Hepatocyte (in vitro differentiated cells): ENCODE data around the gene CSF1R. TPM values are rescaled to one million over a fixed set of nuclear protein-coding genes. Genes with fewer than 3 reads are reported as not detected.

Experiments used
- DNase-seq: peaks from one replicate; pipeline ENCODE4 v3.0.0-alpha.2; 2016; ENCODE audit warnings: low spot score
- H2AFZ ChIP-seq: fragments of 200-600 bp; sonication (generic); 2 replicates; pipeline ENCODE4 v1.6.0; 2016; ENCODE audit warnings: antibody characterized with exemption, mild to moderate bottlenecking
- H3K27ac ChIP-seq: fragments of 200-600 bp; sonication (generic); 2 replicates; pipeline ENCODE4 v1.5.1; 2016; ENCODE audit warnings: mild to moderate bottlenecking
- H3K27me3 ChIP-seq: fragments of 200-600 bp; sonication (generic); 2 replicates; pipeline ENCODE4 v1.6.1; 2016
- H3K36me3 ChIP-seq: fragments of 200-600 bp; sonication (generic); replicated peaks from 2 replicates; pipeline ENCODE4 v1.5.1; 2016; ENCODE audit warnings: low read depth; ENCODE audit not compliant: insufficient read depth
- H3K4me1 ChIP-seq: fragments of 200-600 bp; sonication (generic); 2 replicates; pipeline ENCODE4 v1.5.1; 2016; ENCODE audit warnings: mild to moderate bottlenecking, moderate library complexity; ENCODE audit not compliant: insufficient read depth
- H3K4me2 ChIP-seq: fragments of 200-600 bp; sonication (generic); 2 replicates; pipeline ENCODE4 v1.6.0; 2016
- H3K4me3 ChIP-seq: fragments of 200-600 bp; sonication (generic); 2 replicates; pipeline ENCODE4 v1.5.1; 2016; ENCODE audit warnings: mild to moderate bottlenecking
- H3K79me2 ChIP-seq: fragments of 200-600 bp; sonication (generic); 2 replicates; pipeline ENCODE4 v1.6.0; 2017; ENCODE audit warnings: mild to moderate bottlenecking
- H3K9me2 ChIP-seq: fragments of 200-600 bp; sonication (generic); replicated peaks from 2 replicates; pipeline ENCODE4 v1.6.0; 2017; ENCODE audit warnings: mild to moderate bottlenecking; ENCODE audit not compliant: insufficient read depth
- H3K9me3 ChIP-seq: fragments of 200-600 bp; sonication (generic); 2 replicates; pipeline ENCODE4 v1.5.1; 2016; ENCODE audit warnings: low read depth, mild to moderate bottlenecking
- H4K20me1 ChIP-seq: fragments of 200-600 bp; sonication (generic); 2 replicates; pipeline ENCODE4 v1.6.0; 2016; ENCODE audit warnings: mild to moderate bottlenecking; ENCODE audit not compliant: insufficient read depth, poor library complexity, severe bottlenecking
- EZH2 ChIP-seq: fragments of 200-600 bp; sonication (generic); IDR thresholded peaks from 2 replicates; pipeline ENCODE4 v1.6.1; 2016; ENCODE audit warnings: antibody characterized with exemption, mild to moderate bottlenecking, borderline replicate concordance
- EZH2phosphoT487 ChIP-seq: fragments of 200-600 bp; sonication (generic); IDR thresholded peaks from one replicate; pipeline ENCODE4 v1.6.1; 2018; ENCODE audit warnings: antibody characterized with exemption, mild to moderate bottlenecking, low read depth, moderate library complexity; ENCODE audit not compliant: unreplicated experiment, severe bottlenecking
- WGBS: methylation state at CpG from one replicate; pipeline ENCODE4 v1.1.6; 2016; ENCODE audit warnings: low lambda C conversion rate; ENCODE audit errors: missing lambda C conversion rate; 5-methylcytosine and 5-hydroxymethylcytosine counted together
- polyA plus RNA-seq: library from polyadenylated mRNA; unstranded; fragments of >200 nt; fragmentation: Nextera tagmentation; extraction: Ambion mirVana; gene quantifications from 2 replicates; pipeline ENCODE4 v1.2.1, GENCODE V29; 2016
- total RNA-seq: library from RNA; depleted of rRNA; stranded (reverse); fragments of >200 nt; gene quantifications from 2 replicates; pipeline ENCODE4 v1.2.3, GENCODE V29; 2014
- TF ChIP-seq, protein P1 (sequence below): fragments of 200-600 bp; sonication (generic); IDR thresholded peaks from 2 replicates; pipeline ENCODE4 v1.5.1; 2016; ENCODE audit warnings: antibody characterized with exemption, mild to moderate bottlenecking; ENCODE audit not compliant: poor library complexity

CSF1R gene
- total and polyA plus RNA-seq, 2 experiments from 2014 or later, result 3.6 to 4.7 TPM

DNA sequence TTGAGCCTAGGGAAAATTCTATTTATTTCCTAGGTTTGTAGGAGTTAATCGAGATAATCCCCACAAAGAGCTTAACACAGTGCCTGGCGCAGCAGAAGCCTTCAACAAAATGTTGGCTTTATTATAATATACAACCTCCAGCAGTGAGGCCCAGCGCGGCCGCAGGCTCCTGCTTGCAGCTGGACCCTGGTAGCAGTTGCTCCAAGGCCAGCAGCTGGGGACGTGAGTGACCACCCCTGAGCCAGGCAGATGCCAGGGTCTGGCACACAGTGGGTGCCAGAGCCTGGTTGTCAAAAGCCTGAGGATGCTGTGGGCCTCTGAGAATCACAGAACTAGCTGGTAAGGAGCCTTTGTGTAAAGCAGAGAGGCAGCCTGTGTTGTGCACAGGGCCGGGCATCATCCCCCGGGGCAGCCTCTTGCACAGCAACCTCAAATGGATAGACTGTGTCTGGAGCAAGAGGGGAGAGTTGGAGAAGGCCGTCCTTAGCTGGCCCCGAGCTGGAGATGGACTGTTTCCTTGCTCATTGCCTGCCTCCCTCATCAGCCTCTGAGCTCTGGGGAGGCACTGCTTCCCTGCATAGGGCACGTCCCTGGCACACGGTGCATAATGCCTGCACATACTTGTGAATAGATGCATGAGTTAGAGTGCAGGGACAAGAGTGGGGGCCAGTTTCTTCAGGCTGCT, 17.3 kb downstream of the CSF1R start:
- no peaks in the 10 kb centered on the region for H3K9me2 ChIP-seq
- no peak overlapping the region for H3K4me2 ChIP-seq
- no peaks in the 10 kb centered on the region for H3K9me3 ChIP-seq
- no peak for TF ChIP-seq EZH2
- TF ChIP-seq EZH2phosphoT487, result no peak
- TF ChIP-seq, protein P1, sequence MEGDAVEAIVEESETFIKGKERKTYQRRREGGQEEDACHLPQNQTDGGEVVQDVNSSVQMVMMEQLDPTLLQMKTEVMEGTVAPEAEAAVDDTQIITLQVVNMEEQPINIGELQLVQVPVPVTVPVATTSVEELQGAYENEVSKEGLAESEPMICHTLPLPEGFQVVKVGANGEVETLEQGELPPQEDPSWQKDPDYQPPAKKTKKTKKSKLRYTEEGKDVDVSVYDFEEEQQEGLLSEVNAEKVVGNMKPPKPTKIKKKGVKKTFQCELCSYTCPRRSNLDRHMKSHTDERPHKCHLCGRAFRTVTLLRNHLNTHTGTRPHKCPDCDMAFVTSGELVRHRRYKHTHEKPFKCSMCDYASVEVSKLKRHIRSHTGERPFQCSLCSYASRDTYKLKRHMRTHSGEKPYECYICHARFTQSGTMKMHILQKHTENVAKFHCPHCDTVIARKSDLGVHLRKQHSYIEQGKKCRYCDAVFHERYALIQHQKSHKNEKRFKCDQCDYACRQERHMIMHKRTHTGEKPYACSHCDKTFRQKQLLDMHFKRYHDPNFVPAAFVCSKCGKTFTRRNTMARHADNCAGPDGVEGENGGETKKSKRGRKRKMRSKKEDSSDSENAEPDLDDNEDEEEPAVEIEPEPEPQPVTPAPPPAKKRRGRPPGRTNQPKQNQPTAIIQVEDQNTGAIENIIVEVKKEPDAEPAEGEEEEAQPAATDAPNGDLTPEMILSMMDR, result no peak
- H2AFZ ChIP-seq, result no peak overlapping the region
- no peak overlapping the region for H3K27ac ChIP-seq
- no peaks in the 10 kb centered on the region for H3K27me3 ChIP-seq
- no peaks in the 10 kb centered on the region for H3K79me2 ChIP-seq
- no peaks in the 10 kb centered on the region for H3K36me3 ChIP-seq
- H4K20me1 ChIP-seq, result no peaks in the 10 kb centered on the region
- DNase-seq, result no peak
- H3K4me1 ChIP-seq, result no peaks in the 10 kb centered on the region
- WGBS, result 89% methylated on average over 12 of the region's 12 CpGs
- no peak overlapping the region for H3K4me3 ChIP-seq

DNA sequence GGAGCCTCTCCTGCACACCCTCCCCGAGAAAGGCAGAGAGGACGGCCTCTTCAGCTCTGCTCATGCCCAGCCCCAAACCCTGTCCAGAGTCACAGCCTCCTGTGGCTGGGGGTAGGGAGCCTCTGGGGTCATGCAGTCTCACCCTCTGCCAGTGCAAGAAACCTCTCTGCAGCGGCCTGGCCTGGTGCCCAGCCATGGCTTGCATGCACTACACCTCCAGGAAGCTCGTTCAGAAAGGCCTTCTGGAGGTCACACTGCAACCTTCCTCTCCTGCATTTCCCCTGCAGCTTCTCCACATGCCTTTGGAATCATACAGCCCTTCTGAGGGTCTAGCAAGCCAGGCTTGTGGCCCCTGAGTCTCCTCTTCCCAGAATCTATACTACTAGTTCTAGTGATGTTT, 17.9 kb downstream of the CSF1R start:
- H3K4me3 ChIP-seq, result no peak overlapping the region
- DNase-seq, result no peak

DNA sequence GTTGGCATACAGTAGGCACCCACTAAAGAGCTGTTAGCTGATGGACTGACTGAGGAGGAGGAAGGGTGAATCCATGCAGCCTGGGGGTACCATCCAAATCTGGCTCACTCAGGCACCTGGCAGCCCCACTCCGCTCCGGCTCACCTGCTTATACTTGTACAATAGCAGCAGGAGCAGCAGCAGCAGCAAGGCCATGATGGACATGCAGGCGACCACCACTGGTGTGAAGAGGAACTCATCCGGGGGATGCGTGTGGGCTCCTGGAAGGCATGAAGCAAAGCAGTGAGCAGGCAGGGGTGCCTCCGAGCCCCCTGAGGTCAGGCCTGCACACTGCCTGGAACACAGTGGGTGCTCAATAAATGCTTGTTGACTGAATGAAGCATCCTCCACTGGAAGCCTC, 18.3 kb downstream of the CSF1R start:
- H3K36me3 ChIP-seq, result no peaks in the 10 kb centered on the region
- H4K20me1 ChIP-seq, result no peaks in the 10 kb centered on the region
- no peak overlapping the region for H3K4me2 ChIP-seq
- no peaks in the 10 kb centered on the region for H3K9me2 ChIP-seq
- no peaks in the 10 kb centered on the region for H3K4me1 ChIP-seq
- WGBS, result 97% methylated on average over 6 of the region's 6 CpGs
- no peak for DNase-seq
- no peak overlapping the region for H3K27ac ChIP-seq
- no peaks in the 10 kb centered on the region for H3K27me3 ChIP-seq
- H2AFZ ChIP-seq, result no peak overlapping the region
- no peaks in the 10 kb centered on the region for H3K79me2 ChIP-seq
- H3K9me3 ChIP-seq, result no peaks in the 10 kb centered on the region
- no peak overlapping the region for H3K4me3 ChIP-seq
- TF ChIP-seq EZH2phosphoT487, result no peak
- TF ChIP-seq, protein P1, result no peak
- TF ChIP-seq EZH2, result no peak

More for the DNA sequence above, 17.9 kb downstream of the CSF1R start:
- Histone ChIP-seq H3K27ac (no peak overlapping the region), H4K20me1 (no peaks in the 10 kb centered on the region), H3K79me2 (no peaks in the 10 kb centered on the region), H2AFZ (no peak overlapping the region), H3K4me1 (no peaks in the 10 kb centered on the region), H3K27me3 (no peaks in the 10 kb centered on the region), H3K4me2 (no peak overlapping the region), H3K36me3 (no peaks in the 10 kb centered on the region), H3K9me3 (no peaks in the 10 kb centered on the region), H3K9me2 (no peaks in the 10 kb centered on the region)
- TF ChIP-seq EZH2phosphoT487, result no peak
- TF ChIP-seq, protein P1, result no peak
- TF ChIP-seq EZH2, result no peak
- 80% methylated on average over 4 of the region's 4 CpGs for WGBS
